MCF 10A (cell line): Measurements from ENCODE around the gene FOXO4. TPM values are rescaled to one million over a fixed set of nuclear protein-coding genes. Genes with fewer than 3 reads are reported as not detected.

Experiments used
- BruUV-seq: library from RNA; stranded (reverse); fragments of 400-500 nt; replicated peaks from 2 replicates; lab custom pipeline; 2021; lab: Mats Ljungman, UMichigan
- CTCF ChIA-PET: fragments of 300-600 bp; sonication (Branson Sonifier 250); formaldehyde crosslinking; extraction: SDS; loops from one replicate; lab custom pipeline; 2021; ENCODE audit warnings: antibody characterized with exemption, inconsistent platforms; lab: Yijun Ruan, JAX
- POLR2A ChIA-PET: fragments of 300-600, 350-650 bp; sonication (Branson Sonifier 250); formaldehyde crosslinking; extraction: SDS; loops from one replicate; lab custom pipeline; 2020; ENCODE audit warnings: antibody characterized with exemption, inconsistent platforms; lab: Yijun Ruan, JAX
- DNase-seq: peaks from one replicate; pipeline ENCODE4 v3.0.0-alpha.2; 2018; ENCODE audit not compliant: unreplicated experiment
- H3K27ac Mint-ChIP-seq: one replicate; pipeline ENCODE4 v1.8.0; 2022; ENCODE audit warnings: mild to moderate bottlenecking, low read depth, mixed read lengths; ENCODE audit not compliant: unreplicated experiment
- H3K27me3 Mint-ChIP-seq: one replicate; pipeline ENCODE4 v1.8.0; 2022; ENCODE audit warnings: mixed read lengths; ENCODE audit not compliant: insufficient read depth, unreplicated experiment
- H3K36me3 Mint-ChIP-seq: one replicate; pipeline ENCODE4 v1.8.0; 2022; ENCODE audit warnings: mild to moderate bottlenecking, moderate library complexity, mixed read lengths; ENCODE audit not compliant: insufficient read depth, unreplicated experiment
- H3K4me1 Mint-ChIP-seq: one replicate; pipeline ENCODE4 v1.8.0; 2022; ENCODE audit warnings: mixed read lengths; ENCODE audit not compliant: insufficient read depth, unreplicated experiment
- H3K4me3 Mint-ChIP-seq: one replicate; pipeline ENCODE4 v1.8.0; 2022; ENCODE audit warnings: mild to moderate bottlenecking, moderate library complexity, mixed read lengths; ENCODE audit not compliant: unreplicated experiment
- H3K9me3 Mint-ChIP-seq: one replicate; pipeline ENCODE4 v1.8.0; 2022; ENCODE audit warnings: mixed read lengths; ENCODE audit not compliant: unreplicated experiment
- CTCF ChIP-seq: fragments of 200-600 bp; IDR thresholded peaks from one replicate; pipeline ENCODE4 v1.8.0; 2022; ENCODE audit warnings: antibody characterized with exemption, mild to moderate bottlenecking; ENCODE audit not compliant: unreplicated experiment
- intact Hi-C: fragments of 100-400 bp; cut with micrococcal nuclease; formaldehyde crosslinking; loops from 2 replicates; pipeline ENCODE4 v1.14.1; 2022
- total RNA-seq: library from RNA; stranded (reverse); gene quantifications from 2 replicates; pipeline ENCODE4 v1.2.3, GENCODE V29; 2022

The FOXO4 gene
- total RNA-seq, 1 experiment from 2014 or later: 6.4 TPM

- TF ChIP-seq CTCF: no peak
- Mint-ChIP-seq H3K36me3 (no peaks in the 10 kb centered on the region), H3K27me3 (peaks cover 25% of the 10 kb centered on the region), H3K4me3 (no peak overlapping the region), H3K9me3 (no peaks in the 10 kb centered on the region), H3K4me1 (peaks cover 6% of the 10 kb centered on the region), H3K27ac (no peak overlapping the region)
- DNase-seq: peak; percentile 67
- POLR2A ChIA-PET: interaction anchor here (0.5 to 1.1 kb wide), 3 partner anchors 8 to 448 kb away, joined by 3 read pairs; no protein-coding TSS in a partner anchor
- CTCF ChIA-PET: no interaction called here
- no TSS peak for BruUV-seq
- intact Hi-C loops: no loop called here
These were observed 14.1 kb upstream of the FOXO4 start for GRCh38 chrX:71081330-71082123.

GRCh38 chrX:71082124-71082647 lies 13.5 kb upstream of the FOXO4 start:
- H3K4me3 Mint-ChIP-seq: no peak overlapping the region
- intact Hi-C loops: no loop called here
- H3K9me3 Mint-ChIP-seq: no peaks in the 10 kb centered on the region
- ChIA-PET CTCF (no interaction called here), POLR2A (interaction anchor here (1.1 kb wide), 1 partner anchor 9 kb away, joined by 3 read pairs; no protein-coding TSS in a partner anchor)
- peaks cover 21% of the 10 kb centered on the region for H3K27me3 Mint-ChIP-seq
- H3K4me1 Mint-ChIP-seq: peaks cover 6% of the 10 kb centered on the region
- no peak for TF ChIP-seq CTCF
- H3K27ac Mint-ChIP-seq: no peak overlapping the region
- no peaks in the 10 kb centered on the region for H3K36me3 Mint-ChIP-seq
- DNase-seq: no peak
- no TSS peak for BruUV-seq

- TF ChIP-seq CTCF: no peak
- Mint-ChIP-seq H3K27me3 (peaks cover 16% of the 10 kb centered on the region), H3K4me1 (peaks cover 6% of the 10 kb centered on the region), H3K36me3 (no peaks in the 10 kb centered on the region), H3K27ac (no peak overlapping the region), H3K4me3 (no peak overlapping the region), H3K9me3 (no peaks in the 10 kb centered on the region)
- BruUV-seq: no TSS peak
- ChIA-PET POLR2A (interaction anchor here (0.7 kb wide), 1 partner anchor 46 kb away, joined by 3 read pairs; no protein-coding TSS in a partner anchor), CTCF (no interaction called here)
- no peak for DNase-seq
- intact Hi-C loops: no loop called here
These were observed 12.8 kb upstream of the FOXO4 start for GRCh38 chrX:71082822-71083221.

GRCh38 chrX:71085900-71086299 lies 9.8 kb upstream of the FOXO4 start:
- BruUV-seq: no TSS peak
- Mint-ChIP-seq H3K27ac (no peak overlapping the region), H3K4me3 (no peak overlapping the region), H3K36me3 (no peaks in the 10 kb centered on the region), H3K27me3 (peaks cover 3% of the 10 kb centered on the region), H3K4me1 (peaks cover 6% of the 10 kb centered on the region), H3K9me3 (no peaks in the 10 kb centered on the region)
- ChIA-PET CTCF (no interaction called here), POLR2A (interaction anchor here (0.7 kb wide), 1 partner anchor 9 kb away, joined by 3 read pairs; no protein-coding TSS in a partner anchor)
- TF ChIP-seq CTCF: no peak
- no peak for DNase-seq
- intact Hi-C loops: no loop called here
